Endothelial cell of umbilical vein (primary cell): Measurements from ENCODE around the gene DISP3. TPM values are rescaled to one million over a fixed set of nuclear protein-coding genes. Genes with fewer than 3 reads are reported as not detected.

Source experiments
- BruUV-seq: library from RNA; stranded (reverse); fragments of 400-500 nt; replicated peaks from 2 replicates; lab custom pipeline; 2021; lab: Mats Ljungman, UMichigan
- CTCF ChIA-PET: fragments of 300-600, 350-600 bp; sonication (Branson Sonifier 250); formaldehyde crosslinking; loops from one replicate; lab custom pipeline; 2021; ENCODE audit warnings: antibody characterized with exemption, inconsistent platforms; lab: Charles Lee
- POLR2A ChIA-PET: fragments of 300-600, 350-600 bp; sonication (Branson Sonifier 250); formaldehyde crosslinking; loops from one replicate; lab custom pipeline; 2021; ENCODE audit warnings: antibody characterized with exemption, inconsistent platforms; lab: Charles Lee
- DNase-seq: peaks from one replicate; pipeline ENCODE4 v3.0.0-alpha.2; 2011; ENCODE audit warnings: low read depth, low spot score
- FAIRE-seq: peaks from 2 replicates; lab custom pipeline; 2011; peaks lifted over from hg19 to GRCh38; lab: Jason Lieb, UNC
- H2AFZ ChIP-seq: 2 replicates; pipeline ENCODE4 v1.6.0; 2012; ENCODE audit warnings: low read depth, low read length, control low read depth, inconsistent platforms
- H3K27ac ChIP-seq: 2 replicates; pipeline ENCODE4 v1.5.1; 2011; ENCODE audit warnings: low read depth, mild to moderate bottlenecking, control low read depth, low read length, moderate library complexity; ENCODE audit not compliant: insufficient read depth
- H3K27me3 ChIP-seq, 2 experiments: 2 replicates each; pipeline versions ENCODE4 v1.6.0 to v1.6.1; 2011; ENCODE audit warnings: low read length in 2 of 2, mixed read lengths in 1 of 2; ENCODE audit not compliant: control insufficient read depth in 2 of 2, insufficient read depth in 2 of 2
- H3K36me3 ChIP-seq, 2 experiments: 2 replicates in 1 of 2; 3 replicates in 1 of 2; pipeline ENCODE4 v1.5.1; 2011; ENCODE audit warnings: low read length in 2 of 2, mild to moderate bottlenecking in 1 of 2, moderate library complexity in 1 of 2; ENCODE audit not compliant: control insufficient read depth in 2 of 2, insufficient read depth in 2 of 2; ENCODE audit errors: extremely low read depth in 1 of 2
- H3K4me1 ChIP-seq: 3 replicates; pipeline ENCODE4 v1.5.1; 2011; ENCODE audit warnings: mild to moderate bottlenecking, low read length; ENCODE audit not compliant: control insufficient read depth, insufficient read depth; ENCODE audit errors: extremely low read depth
- H3K4me2 ChIP-seq: 2 replicates; pipeline ENCODE4 v1.6.1; 2011; ENCODE audit warnings: low read length, control low read depth, mixed read lengths; ENCODE audit not compliant: insufficient read depth
- H3K4me3 ChIP-seq, 3 experiments: fragments of 200-600 bp in 1 of 3; sonication (generic), shearing (Covaris generic) in 1 of 3; replicated peaks in 1 of 3; 2 replicates each; pipeline ENCODE4 v1.5.1; 2011 to 2016; ENCODE audit warnings: control low read depth in 3 of 3, low read length in 3 of 3, mild to moderate bottlenecking in 2 of 3, inconsistent platforms in 1 of 3, low read depth in 1 of 3, moderate library complexity in 1 of 3; ENCODE audit not compliant: insufficient read depth in 1 of 3
- H3K79me2 ChIP-seq: 2 replicates; pipeline ENCODE4 v1.6.0; 2012; ENCODE audit warnings: low read length, inconsistent platforms; ENCODE audit not compliant: control insufficient read depth, insufficient read depth
- H3K9ac ChIP-seq: replicated peaks from 2 replicates; pipeline ENCODE3; 2011; ENCODE audit warnings: low read length, control low read depth; ENCODE audit not compliant: insufficient read depth; ENCODE audit errors: extremely low read depth
- H3K9me1 ChIP-seq: replicated peaks from 3 replicates; pipeline ENCODE4 v1.6.0; 2011; ENCODE audit warnings: mild to moderate bottlenecking, low read length; ENCODE audit not compliant: control insufficient read depth, insufficient read depth; ENCODE audit errors: extremely low read depth
- H3K9me3 ChIP-seq: replicated peaks from 2 replicates; pipeline ENCODE4 v1.5.1; 2012; ENCODE audit warnings: low read length, inconsistent platforms; ENCODE audit not compliant: control insufficient read depth, insufficient read depth
- H4K20me1 ChIP-seq: replicated peaks from 2 replicates; pipeline ENCODE3; 2011; ENCODE audit warnings: mild to moderate bottlenecking, low read length; ENCODE audit not compliant: control insufficient read depth, insufficient read depth; ENCODE audit errors: extremely low read depth
- CTCF ChIP-seq, 2 donors: IDR thresholded peaks; 1 replicate in 1 of 2; 2 replicates in 1 of 2; pipeline ENCODE4 v1.5.1; 2011; ENCODE audit warnings: low read length in 2 of 2, mild to moderate bottlenecking in 2 of 2, moderate library complexity in 2 of 2, control low read depth in 1 of 2, inconsistent platforms in 1 of 2, low read depth in 1 of 2; ENCODE audit not compliant: insufficient read depth in 1 of 2; ENCODE audit errors: extremely low read depth in 1 of 2
- EZH2 ChIP-seq: IDR thresholded peaks from 2 replicates; pipeline ENCODE4 v1.6.1; 2012; ENCODE audit warnings: borderline replicate concordance, low read depth, mild to moderate bottlenecking, moderate library complexity, low read length, inconsistent platforms; ENCODE audit not compliant: severe bottlenecking
- FOS ChIP-seq: IDR thresholded peaks from 2 replicates; pipeline ENCODE4 v1.6.1; 2011; ENCODE audit warnings: mild to moderate bottlenecking, low read length, moderate library complexity, borderline replicate concordance; ENCODE audit not compliant: insufficient read depth
- GATA2 ChIP-seq: IDR thresholded peaks from 2 replicates; pipeline ENCODE4 v1.7.0; 2011; ENCODE audit warnings: low read depth, mild to moderate bottlenecking, moderate library complexity, mixed read lengths, low read length; ENCODE audit not compliant: insufficient read length, insufficient read depth
- JUN ChIP-seq: IDR thresholded peaks from 2 replicates; pipeline ENCODE4 v1.6.1; 2011; ENCODE audit warnings: borderline replicate concordance, low read depth; ENCODE audit not compliant: insufficient read length, insufficient read depth
- MYC ChIP-seq: IDR thresholded peaks from one replicate; pipeline ENCODE4 v1.6.1; 2011; ENCODE audit warnings: mild to moderate bottlenecking, low read depth, low read length
- POLR2A ChIP-seq: IDR thresholded peaks from 2 replicates; pipeline ENCODE4 v1.6.1; 2012; ENCODE audit warnings: low read depth, mild to moderate bottlenecking, control low read depth, low read length
- POLR2AphosphoS5 ChIP-seq: IDR thresholded peaks from 2 replicates; pipeline ENCODE4 v1.6.1; 2012; ENCODE audit warnings: low read depth, mild to moderate bottlenecking, control low read depth, low read length, moderate library complexity; ENCODE audit not compliant: insufficient read depth
- dilution Hi-C: fragments of 300-500 bp; cut with MboI; formaldehyde crosslinking; loops from one replicate; pipeline ENCODE4 v1.15.0; 2019; ENCODE audit warnings: low sequenced_read_pairs; ENCODE audit not compliant: extremely low pct_ligation_motif_present
- intact Hi-C: fragments of 100-400 bp; cut with micrococcal nuclease; formaldehyde crosslinking; loops from one replicate; pipeline ENCODE4 v1.10.0; 2022
- polyA plus RNA-seq, 4 experiments: library from polyadenylated mRNA; depleted of rRNA in 3 of 4; stranded (reverse) in 3 of 4; unstranded in 1 of 4; fragments of >200 nt; gene quantifications; 2 replicates each; pipeline versions ENCODE4 v1.2.1 to v1.2.3, GENCODE V29; 2011 to 2012; ENCODE audit warnings: missing spikeins in 1 of 4
- total RNA-seq: library from RNA; stranded (reverse); gene quantifications from 2 replicates; pipeline ENCODE4 v1.2.3, GENCODE V29; 2021
- TF ChIP-seq, protein P1 (sequence below): IDR thresholded peaks from 2 replicates; pipeline ENCODE4 v1.6.1; 2011; ENCODE audit not compliant: insufficient read depth, insufficient read length

Gene DISP3
- total and polyA plus RNA-seq, 2 donors (not counting 3 experiments of a cell fraction or from before 2014, with no cell fraction given): 0.26 to 0.49 TPM

DNA sequence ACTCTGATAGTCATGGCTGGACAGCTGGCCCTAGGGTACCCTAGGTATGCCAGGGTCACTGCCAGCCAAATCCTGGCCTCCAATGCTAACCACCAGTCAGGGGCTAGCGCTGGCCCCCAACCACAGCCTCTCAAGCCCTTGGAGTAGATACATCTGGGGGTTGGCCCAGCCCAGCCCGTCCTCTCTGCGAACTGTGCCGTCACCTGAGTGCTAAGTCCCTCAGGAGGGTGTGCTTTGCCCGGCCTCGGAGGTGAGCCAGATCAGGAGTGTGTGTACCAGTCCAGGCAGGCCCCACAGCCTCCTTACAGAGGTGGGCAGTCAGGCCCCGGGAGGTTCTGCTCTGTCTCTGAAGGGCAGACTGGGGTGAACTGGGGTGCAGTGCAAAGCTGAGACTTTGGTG is 34.0 kb upstream of the DISP3 start:
- BruUV-seq: no TSS peak
- FAIRE-seq: no peak
- H3K27ac ChIP-seq: no peak overlapping the region

More for the DNA sequence above, 34.0 kb upstream of the DISP3 start:
- H3K9me1 ChIP-seq: no peaks in the 10 kb centered on the region
- ChIA-PET CTCF (no interaction called here), POLR2A (no interaction called here)
- no peaks in the 10 kb centered on the region for H3K9me3 ChIP-seq
- H3K79me2 ChIP-seq: no peaks in the 10 kb centered on the region
- DNase-seq: no peak
- no peak overlapping the region for H3K4me3 ChIP-seq
- no peaks in the 10 kb centered on the region for H3K36me3 ChIP-seq
- TF ChIP-seq JUN (no peak), CTCF (IDR thresholded peaks at IDR 0.05; ENCODE audit: extremely low read depth in 1 of 2, insufficient read depth in 1 of 2, low read depth in 1 of 2, low read length in 2 of 2) (no peak), FOS (no peak), POLR2AphosphoS5 (no peak), POLR2A (no peak), EZH2 (no peak), GATA2 (no peak), MYC (no peak)
- TF ChIP-seq, protein P1, sequence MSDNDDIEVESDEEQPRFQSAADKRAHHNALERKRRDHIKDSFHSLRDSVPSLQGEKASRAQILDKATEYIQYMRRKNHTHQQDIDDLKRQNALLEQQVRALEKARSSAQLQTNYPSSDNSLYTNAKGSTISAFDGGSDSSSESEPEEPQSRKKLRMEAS: no peak
- dilution Hi-C loops: no loop called here
- no peaks in the 10 kb centered on the region for H3K4me1 ChIP-seq
- H2AFZ ChIP-seq: no peak overlapping the region
- no peak overlapping the region for H3K9ac ChIP-seq
- no peaks in the 10 kb centered on the region for H4K20me1 ChIP-seq
- intact Hi-C loops: loop anchor here (5.0 kb wide), 1 partner anchor 998 kb away; no protein-coding TSS in a partner anchor
- H3K27me3 ChIP-seq: no peaks in the 10 kb centered on the region
- no peak overlapping the region for H3K4me2 ChIP-seq
